Neural cell (in vitro differentiated cells): ENCODE data around the gene SEC22A.

Experiments
- CTCF ChIP-seq: fragments of 450-650 bp; IDR thresholded peaks from 2 replicates; pipeline ENCODE4 v1.5.1; 2014; ENCODE audit warnings: antibody characterized with exemption, mild to moderate bottlenecking, moderate library complexity; ENCODE audit not compliant: poor library complexity, severe bottlenecking
- EP300 ChIP-seq: fragments of 450-650 bp; conservative IDR thresholded peaks from 2 replicates; pipeline ENCODE4 v1.6.1; 2014; ENCODE audit warnings: antibody characterized with exemption, mild to moderate bottlenecking, moderate library complexity; ENCODE audit not compliant: poor library complexity, severe bottlenecking
- EZH2 ChIP-seq: fragments of 200-600, 300-800 bp; shearing (Covaris generic), sonication (generic); IDR thresholded peaks from 2 replicates; pipeline ENCODE4 v1.6.1; 2014; ENCODE audit warnings: antibody characterized with exemption, low read length, borderline replicate concordance, mild to moderate bottlenecking; ENCODE audit not compliant: insufficient read depth, poor library complexity, severe bottlenecking
- MXI1 ChIP-seq: fragments of 450-650 bp; conservative IDR thresholded peaks from 2 replicates; pipeline ENCODE4 v1.6.1; 2014; ENCODE audit warnings: antibody characterized with exemption, mild to moderate bottlenecking; ENCODE audit not compliant: poor library complexity, severe bottlenecking
- POLR2AphosphoS5 ChIP-seq: IDR thresholded peaks from 2 replicates; pipeline ENCODE4 v1.6.1; 2012
- RAD21 ChIP-seq: fragments of 450-650 bp; conservative IDR thresholded peaks from 2 replicates; pipeline ENCODE4 v1.6.1; 2014; ENCODE audit warnings: antibody characterized with exemption, mild to moderate bottlenecking, moderate library complexity
- REST ChIP-seq: IDR thresholded peaks from 2 replicates; pipeline ENCODE4 v1.6.1; 2012; ENCODE audit warnings: borderline replicate concordance
- TAF1 ChIP-seq: IDR thresholded peaks from 2 replicates; pipeline ENCODE4 v1.6.1; 2012; ENCODE audit warnings: low read depth

- TF ChIP-seq EZH2 (no peak), CTCF (no peak), RAD21 (no peak), REST (no peak), POLR2AphosphoS5 (no peak), MXI1 (no peak), EP300 (no peak), TAF1 (no peak)
Observed at GRCh38 chr3:123287051-123287961, 85.6 kb downstream of the SEC22A start.
